ENCODE measurements around the gene CREB1.
A peak's percentile ranks its signal among the peaks of the same experiment; 100 is the strongest.
"Not testable (repeated sequence)": the region's sequence is repeated elsewhere in the genome, so short reads cannot be mapped to it uniquely, and the experiment has no call there.

The CREB1 gene

DNA sequence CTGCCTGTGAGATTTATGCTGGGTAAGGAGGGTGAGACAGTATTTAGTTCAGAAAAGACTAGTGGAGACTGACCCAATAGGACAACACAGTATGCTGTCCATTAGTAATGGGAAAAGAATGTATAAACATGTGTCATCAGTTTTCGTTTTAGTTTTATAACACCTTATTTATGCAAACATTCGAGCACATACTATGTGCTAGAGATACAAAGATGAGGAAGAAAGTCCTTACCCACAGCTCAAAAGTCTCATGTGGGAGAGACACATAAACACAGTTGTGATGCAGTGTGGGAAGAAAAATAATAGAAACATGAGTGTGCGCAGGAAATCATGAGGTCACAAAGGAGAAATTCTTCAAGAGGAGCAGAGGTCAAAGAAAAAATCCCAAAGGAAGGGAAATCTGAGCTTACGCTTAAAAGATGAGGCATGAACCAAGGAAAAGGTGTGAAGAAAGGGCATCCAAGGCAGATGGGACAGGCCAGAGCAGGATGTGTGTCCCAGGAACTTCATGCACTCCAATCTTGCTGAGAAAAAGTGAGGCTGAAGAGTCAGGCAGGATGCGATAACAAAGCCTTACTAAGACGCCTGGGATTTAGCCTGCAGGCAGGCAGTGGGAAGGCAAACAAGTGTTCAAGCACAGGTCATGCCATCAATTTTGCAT is 87.4 kb downstream of the CREB1 start:
- DNase-seq (ENCODE audit: low read depth) = peak; percentile 73

DNA sequence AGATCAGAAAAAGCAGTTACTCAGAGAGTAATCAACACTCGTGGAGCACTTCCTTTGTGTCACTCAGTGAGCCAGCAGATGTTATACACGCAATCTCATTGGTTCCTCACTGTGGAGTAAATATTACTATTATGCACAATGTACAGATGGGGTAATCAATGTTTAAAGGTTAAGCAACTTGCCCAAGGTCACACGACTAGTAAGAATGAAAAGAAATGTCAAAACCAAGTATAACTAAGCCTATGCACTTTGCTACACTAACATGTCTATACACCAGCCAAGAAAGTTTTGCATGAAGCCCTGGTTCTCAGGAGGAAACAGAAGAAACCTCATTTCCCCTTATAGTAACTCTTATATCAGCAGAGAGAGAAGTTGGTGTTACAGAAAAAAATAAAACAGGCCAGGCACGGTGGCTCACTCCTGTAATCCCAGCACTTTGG is 90.0 kb downstream of the CREB1 start:
- no peak for DNase-seq (ENCODE audit: low read depth)

DNA sequence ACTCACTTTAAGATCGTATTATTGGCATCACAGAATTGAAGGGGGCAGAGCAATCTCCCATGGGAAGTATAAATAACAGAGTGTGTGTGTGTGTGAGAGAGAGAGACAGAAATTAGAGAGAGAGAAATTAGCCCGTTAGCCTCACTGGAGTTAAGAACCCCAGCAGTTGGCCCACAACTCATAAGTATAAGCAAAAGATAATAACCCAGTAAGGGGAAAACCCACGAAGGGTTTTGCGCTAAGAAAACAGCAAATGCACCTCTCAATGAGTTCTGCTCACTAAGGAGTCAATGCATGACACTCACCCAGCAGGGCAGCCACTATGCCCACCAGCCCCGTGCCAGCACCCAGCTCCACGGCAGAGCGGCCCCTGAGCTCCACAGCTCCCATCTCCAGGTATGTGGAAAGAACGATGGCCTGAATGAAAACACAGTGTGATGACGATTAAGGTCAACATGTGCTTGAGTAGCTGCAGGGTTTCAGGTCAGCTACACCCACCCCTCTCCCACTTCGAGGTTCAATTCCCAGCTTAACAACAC is 91.8 kb downstream of the CREB1 start:
- DNase-seq (ENCODE audit: low read depth) = no peak

DNA sequence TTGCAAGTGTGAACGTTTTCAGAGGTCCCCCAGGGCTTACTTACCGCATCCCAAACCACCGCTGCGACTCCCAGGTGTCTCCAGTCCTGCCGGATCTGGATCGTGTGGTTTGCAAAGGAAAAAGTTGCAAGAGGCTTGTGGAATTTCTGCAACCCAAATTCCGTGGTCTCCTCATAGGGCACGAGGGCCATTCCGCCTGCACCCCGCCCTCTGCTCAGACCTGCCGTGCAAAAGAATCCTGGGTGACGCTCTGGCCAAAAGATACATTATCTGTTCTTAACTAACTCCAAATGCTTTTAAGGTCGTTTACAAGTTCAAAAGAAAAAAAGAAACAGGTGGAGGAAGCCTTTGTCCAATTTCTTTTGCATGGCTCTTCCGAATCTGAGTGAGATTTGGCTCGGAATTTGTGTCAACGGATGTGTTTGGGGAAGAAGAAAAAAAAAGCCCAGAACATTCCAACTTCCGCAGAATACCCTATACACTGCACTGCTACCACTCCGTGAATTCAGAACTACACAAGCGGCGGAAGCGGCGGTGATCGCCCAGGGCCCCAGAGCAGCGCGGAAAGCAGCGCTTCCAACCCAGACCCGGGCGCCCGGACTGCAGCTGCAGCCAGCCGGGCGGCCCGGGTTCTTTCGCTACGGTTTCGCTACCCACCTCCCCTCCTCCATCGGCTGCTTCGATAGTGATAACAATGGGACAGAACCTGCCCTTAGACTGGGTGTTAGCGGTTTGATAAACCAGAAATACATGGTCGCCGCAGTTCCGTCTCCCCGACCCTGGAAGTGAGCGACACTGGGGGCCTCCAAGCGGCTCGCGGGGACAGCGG is 94.6 kb downstream of the CREB1 start:
- no peak for DNase-seq (ENCODE audit: low read depth)

DNA sequence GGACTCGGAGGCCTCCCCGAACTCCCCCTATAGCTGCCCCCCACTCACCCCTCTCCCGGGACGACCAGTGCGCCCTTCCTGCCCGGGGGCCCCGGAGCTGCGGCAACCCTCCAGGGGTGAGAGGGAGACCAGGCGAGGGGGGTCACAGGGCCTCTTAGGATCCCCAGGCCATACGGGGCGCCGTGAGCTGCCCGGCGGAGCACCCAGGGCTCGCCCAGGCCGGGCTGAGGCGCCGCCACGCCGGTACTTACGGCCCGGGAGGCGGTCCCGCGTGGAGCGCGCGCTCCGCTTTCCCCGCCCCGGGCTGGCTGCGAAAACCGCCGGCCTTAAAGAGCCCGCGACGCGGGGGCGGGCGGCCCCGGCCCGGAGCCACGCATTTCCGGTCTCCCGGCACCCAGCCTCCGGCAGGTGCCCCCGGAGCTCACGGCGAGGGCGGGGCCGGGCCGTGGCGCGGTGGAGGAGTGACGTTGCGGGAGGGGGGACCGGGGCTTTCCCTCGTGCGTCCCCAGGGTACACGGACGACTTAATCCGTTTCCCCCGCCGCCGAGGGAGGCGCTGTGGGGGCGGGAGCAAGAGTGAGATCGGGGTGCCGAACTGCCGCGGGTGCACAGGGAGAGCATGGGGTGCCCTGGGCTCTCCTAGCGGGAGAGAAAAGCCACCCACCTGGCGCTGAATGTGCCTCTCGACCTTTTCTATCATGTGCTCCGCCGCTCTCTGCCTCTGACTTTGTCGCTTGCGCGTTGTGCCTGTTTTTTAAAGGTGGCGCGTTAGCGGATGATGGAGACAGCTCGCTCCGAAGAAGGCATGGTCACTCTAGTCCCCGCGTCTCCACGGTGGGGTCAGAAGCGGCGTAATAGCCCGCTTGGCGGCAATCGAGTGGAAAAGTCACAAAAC is 95.5 kb downstream of the CREB1 start, which contains the start of gene METTL21A:
TSS of gene METTL21A (minus strand) at position 381 of the 894 bp plus-strand sequence. CDS start 1,019 bp downstream, outside the sequence.
- DNase-seq (ENCODE audit: low read depth) = peak; percentile 65

DNA sequence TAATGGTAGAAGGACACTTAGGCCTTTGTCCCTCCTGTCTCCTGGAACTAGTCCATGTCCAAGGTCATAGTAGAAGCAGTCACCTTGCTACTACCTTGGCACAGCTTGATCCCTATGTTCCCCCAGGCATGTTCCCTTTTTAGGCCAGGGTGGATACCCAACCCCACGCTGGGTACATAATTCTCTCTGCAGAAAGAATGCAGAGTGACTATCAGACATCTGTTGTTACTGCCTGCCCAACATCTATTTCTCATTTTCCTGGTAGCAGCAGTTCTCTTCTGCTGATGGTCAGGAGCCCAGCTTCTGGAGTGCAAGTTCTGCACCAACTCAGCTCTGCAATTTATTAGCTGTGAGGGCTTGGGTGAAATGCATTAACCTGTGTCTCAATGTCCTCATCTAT is 99.8 kb downstream of the CREB1 start:
- DNase-seq (ENCODE audit: low read depth) = no peak

DNA sequence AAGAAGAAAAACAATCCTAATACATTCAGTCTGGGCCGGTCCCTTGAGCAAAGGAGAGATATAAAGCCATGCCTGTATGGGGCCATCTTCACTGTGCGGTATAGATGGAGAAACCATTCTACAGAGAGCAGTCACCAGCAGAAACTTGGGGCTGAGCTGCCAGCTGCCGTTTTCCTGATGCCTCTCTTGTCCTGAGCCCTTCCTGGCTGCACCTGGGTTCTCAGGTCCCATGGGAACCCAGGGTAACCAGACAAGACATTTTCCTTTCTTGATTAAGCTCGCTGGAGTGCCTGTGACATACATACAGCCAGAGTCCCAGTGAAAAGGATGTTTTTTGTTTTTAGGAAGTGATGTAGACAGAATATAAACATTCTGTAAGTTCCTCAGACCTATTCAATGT is 100.7 kb downstream of the CREB1 start:
- no peak for DNase-seq (ENCODE audit: low read depth)

DNA sequence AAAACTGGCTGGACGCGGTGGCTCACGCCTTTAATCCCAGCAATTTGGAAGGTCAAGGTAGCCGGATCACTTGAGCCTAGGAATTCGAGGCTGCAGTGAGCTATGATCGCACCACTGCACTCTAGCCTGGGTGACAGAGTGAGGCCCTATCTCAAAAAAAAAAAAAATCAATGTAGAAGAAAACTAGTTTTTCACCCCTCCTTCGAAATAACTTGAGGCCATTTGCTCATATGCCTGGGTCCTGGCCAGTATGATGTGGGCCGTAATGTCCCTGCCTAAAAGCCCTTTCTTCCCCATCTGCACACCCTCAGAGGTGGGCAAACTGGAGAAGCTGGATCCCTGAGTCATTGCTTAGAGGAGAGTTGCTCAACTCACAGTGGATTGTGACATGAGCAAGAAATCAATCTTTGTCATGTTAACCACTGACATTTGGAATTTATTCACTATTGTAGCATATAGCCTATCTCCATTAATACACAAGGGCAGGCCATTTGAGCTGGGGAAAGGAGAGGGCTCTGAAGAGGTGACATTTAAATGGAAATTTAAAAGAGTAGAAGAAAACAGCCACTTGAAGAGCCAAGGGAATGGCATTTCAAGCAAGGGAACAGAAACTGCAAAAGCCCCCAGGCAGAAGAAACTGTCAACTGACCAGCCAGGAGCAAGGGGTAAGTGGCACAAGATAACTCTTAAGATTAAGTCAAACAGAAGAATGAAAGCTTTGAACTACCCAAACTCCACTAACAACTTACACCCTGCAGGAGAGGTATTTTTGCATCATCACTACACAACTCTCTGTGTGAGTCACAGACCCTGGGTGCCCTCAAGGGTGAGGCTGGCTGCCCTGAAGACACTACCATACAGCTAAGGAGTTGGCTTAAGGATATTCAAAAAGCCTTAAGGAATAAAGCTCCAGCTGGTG is 103.1 kb downstream of the CREB1 start:
- DNase-seq (ENCODE audit: low read depth) = peak; percentile 21

DNA sequence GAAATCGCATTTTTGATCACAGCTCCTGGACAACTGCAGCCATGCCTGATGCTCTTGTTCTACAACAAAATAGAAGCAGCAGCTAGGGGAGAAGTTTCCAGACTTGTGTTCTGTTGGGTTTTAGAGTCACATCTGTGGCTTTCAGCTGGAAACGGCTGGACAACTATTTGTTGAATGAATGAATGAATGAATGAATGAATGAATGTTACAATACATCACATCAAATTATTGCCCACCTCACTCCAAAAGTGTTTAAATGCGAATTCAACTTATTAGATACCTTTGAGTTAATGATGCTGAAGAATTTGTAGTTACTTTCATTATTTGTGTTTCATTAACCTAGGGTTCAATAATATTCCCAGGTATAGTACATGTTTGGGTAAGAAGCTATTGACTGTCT is 103.9 kb downstream of the CREB1 start:
- no peak for DNase-seq (ENCODE audit: low read depth)

DNA sequence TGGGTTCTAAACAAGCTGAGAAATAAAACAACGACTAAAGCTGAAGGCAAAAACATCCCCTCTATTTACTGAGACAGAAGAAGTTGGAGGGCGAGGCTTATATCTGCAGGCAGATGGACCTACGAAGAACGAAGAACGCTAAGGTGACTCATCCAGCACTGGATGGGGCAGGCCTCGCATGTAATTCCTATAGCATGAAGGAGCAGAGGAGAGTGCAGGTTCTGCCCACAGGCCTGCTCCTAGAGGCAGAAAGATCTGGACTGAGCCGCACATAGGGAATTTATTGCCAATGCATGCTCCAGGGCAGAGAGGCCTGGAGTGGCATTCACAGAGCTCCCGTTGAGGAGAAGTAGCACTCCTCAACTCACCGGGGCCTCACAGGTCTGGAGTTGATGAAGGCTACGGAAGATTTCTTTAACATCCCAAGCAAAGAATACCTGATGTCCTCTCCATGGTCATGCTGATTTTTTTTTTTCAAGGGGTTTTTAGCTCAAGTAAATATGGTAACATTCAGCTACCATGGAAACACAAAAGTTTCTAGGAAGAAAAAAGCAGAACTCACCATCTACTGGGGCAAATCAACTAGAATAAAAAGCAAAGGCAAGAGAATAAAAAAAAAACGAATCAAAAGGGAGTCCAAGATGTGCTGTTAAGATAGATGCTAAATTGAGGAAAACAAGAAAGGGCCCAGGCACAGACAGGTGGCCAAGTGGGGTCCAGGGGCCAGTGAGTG is 105.9 kb downstream of the CREB1 start:
- DNase-seq (ENCODE audit: low read depth) = no peak

DNA sequence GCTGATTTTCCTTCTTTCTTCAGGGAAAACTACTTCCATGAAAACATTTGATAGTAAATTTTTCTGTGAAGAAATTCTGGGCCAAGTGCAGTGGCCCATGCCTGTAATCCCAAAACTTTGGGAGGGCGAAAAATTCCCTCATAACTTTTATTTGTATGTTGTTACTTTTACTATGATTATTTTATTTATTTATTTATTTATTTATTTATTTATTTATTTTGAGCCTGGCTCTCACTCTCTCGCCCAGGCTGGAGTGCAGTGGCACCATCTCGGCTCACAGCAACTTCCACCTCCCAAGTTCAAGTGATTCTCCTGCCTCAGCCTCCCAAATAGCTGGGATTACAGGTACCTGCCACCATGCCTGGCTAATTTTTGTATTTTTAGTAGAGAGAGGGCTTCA is 109.5 kb downstream of the CREB1 start:
- DNase-seq (ENCODE audit: low read depth) = not testable (repeated sequence)

DNA sequence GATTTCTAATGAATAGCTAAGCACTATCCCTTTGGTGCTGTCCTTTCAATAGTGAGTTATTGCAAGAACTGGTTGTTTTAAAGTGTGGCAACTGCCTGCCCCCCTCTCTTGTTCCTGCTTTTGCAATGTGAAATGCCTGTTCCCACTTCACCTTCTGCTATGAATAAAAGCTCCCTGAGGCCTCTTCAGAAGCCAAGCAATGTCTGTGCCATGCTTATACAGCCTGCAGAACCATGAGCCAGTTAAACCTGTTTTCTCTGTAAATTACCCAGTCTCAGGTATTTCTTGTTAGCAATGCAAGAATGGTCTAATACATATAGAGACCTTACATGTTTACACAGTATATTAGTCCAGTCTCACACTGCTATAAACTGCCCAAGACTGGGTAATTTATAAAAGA is 110.4 kb downstream of the CREB1 start:
- no peak for DNase-seq (ENCODE audit: low read depth)

DNA sequence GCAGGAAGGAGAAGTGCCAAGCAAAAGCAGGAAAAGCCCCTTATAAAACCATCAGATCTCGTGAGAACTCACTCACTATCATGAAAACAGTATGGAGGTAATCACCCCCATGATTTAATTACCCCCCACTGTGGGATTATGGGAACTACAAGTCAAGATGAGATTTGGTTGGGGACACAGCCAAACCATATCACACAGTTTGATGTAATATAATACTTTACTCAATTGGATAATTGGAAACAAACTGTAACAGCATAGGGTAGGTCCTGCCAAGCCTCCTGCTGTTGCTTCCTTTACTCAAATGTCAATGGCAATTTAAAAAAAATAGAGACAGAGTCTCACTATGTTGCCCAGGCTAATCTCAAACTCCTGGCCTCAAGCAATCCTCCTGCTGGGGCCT is 110.9 kb downstream of the CREB1 start:
- no peak for DNase-seq (ENCODE audit: low read depth)

DNA sequence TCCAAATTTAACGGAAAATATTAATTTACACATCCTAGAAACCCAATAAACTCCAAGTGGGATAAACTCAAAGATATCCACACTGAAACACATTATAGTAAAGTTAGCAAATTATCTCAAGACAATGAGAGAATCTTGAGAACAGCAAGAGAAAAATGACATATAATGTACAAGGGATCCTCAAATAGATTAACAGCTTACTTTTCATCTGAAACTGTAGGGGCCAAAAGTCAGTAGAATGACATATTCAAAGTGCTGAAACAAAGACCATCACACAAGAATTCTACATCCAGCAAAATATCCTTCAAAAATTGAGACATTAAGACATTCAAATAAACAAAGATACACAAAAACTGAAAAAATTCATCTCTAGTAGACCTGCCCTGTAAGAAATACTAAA is 114.1 kb downstream of the CREB1 start:
- no peak for DNase-seq (ENCODE audit: low read depth)

DNA sequence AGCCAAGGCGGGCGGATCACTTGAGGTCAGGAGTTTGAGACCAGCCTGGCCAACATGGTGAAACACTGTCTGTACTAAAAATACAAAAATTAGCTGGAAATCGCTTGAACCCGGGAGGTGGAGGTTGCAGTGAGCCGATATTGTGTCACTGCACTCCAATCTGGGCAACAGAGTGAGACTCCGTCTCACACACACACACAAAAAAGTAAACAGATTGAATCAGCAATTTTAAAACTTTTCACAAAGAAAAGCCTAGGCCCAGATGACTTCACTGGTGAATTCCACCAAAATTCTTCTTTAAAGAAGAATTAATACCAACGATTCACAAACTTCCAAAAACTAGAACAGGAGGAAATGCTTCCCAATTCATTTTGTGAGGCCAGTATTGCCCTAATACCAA is 116.8 kb downstream of the CREB1 start:
- not testable (repeated sequence) for DNase-seq (ENCODE audit: low read depth)
